ENCODE results near the gene NANOS3. TPM values are rescaled to one million over a fixed set of nuclear protein-coding genes. Genes with fewer than 3 reads are reported as not detected.

The NANOS3 gene
- total RNA-seq, 2 experiments from 2014 or later: 0.56 to 1.3 TPM

DNA sequence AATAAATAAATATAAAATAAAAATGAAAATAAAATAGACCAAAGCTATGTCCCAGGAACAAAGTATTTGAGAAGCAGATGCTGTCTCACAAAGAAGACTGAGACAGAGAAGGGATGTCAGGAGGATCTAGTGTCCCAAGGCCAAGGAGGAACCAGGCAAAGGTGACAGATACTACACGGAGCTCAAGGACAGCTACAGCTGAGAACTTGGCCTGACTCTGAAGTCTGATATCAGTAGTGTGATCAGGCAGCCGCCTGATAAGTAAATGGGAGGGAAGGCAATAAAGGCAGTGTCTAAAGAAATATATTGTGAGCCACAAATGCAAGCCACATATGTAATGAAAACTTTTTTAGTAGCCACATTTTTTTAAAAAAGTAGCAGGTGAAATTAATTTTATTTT lies 20.4 kb upstream of the NANOS3 start:
- H3K4me3 Mint-ChIP-seq: no peak overlapping the region
- H3K27ac Mint-ChIP-seq: no peak overlapping the region
- DNase-seq (no peak), ATAC-seq (no peak)
- H3K4me1 Mint-ChIP-seq (ENCODE audit: low read depth): peaks cover 18% of the 10 kb centered on the region
- no peaks in the 10 kb centered on the region for H3K36me3 Mint-ChIP-seq (ENCODE audit: low read depth)
- intact Hi-C loops (cut with micrococcal nuclease): no loop called here
- H3K27me3 Mint-ChIP-seq: no peaks in the 10 kb centered on the region
- no peaks in the 10 kb centered on the region for H3K9me3 Mint-ChIP-seq
- ChIA-PET CTCF (interaction anchor here (0.9 to 1.6 kb wide), 3 partner anchors 17 to 267 kb away, joined by 3 to 4 read pairs (median 4); no protein-coding TSS in a partner anchor), POLR2A (no interaction called here)
- TF ChIP-seq, protein P1, sequence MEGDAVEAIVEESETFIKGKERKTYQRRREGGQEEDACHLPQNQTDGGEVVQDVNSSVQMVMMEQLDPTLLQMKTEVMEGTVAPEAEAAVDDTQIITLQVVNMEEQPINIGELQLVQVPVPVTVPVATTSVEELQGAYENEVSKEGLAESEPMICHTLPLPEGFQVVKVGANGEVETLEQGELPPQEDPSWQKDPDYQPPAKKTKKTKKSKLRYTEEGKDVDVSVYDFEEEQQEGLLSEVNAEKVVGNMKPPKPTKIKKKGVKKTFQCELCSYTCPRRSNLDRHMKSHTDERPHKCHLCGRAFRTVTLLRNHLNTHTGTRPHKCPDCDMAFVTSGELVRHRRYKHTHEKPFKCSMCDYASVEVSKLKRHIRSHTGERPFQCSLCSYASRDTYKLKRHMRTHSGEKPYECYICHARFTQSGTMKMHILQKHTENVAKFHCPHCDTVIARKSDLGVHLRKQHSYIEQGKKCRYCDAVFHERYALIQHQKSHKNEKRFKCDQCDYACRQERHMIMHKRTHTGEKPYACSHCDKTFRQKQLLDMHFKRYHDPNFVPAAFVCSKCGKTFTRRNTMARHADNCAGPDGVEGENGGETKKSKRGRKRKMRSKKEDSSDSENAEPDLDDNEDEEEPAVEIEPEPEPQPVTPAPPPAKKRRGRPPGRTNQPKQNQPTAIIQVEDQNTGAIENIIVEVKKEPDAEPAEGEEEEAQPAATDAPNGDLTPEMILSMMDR (IDR thresholded peaks at IDR 0.05): no peak

DNA sequence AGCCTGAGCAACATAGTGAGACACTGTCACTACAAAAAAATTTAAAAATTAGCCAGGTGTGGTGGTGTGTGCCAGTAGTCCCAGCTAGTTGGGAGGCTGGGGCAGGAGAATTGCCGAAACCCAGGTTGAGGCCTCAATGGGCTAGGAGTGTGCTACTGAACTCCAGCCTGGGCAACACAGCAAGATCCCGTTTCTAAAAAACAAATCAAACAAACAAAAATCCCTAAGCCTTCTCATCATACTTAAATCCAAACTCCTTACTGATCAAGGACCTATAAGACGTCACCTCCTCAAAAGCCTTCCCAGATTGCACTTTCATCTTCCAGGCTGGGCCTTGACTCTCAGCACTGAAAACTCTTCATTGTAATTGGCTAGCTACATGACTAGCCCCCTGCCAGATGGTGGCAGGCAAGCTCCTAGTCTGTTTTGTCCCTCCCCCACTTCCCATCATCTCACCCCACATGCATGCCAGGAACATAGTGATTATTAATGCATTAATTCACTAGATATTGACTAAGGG lies 17.5 kb upstream of the NANOS3 start:
- intact Hi-C loops (cut with micrococcal nuclease): no loop called here

DNA sequence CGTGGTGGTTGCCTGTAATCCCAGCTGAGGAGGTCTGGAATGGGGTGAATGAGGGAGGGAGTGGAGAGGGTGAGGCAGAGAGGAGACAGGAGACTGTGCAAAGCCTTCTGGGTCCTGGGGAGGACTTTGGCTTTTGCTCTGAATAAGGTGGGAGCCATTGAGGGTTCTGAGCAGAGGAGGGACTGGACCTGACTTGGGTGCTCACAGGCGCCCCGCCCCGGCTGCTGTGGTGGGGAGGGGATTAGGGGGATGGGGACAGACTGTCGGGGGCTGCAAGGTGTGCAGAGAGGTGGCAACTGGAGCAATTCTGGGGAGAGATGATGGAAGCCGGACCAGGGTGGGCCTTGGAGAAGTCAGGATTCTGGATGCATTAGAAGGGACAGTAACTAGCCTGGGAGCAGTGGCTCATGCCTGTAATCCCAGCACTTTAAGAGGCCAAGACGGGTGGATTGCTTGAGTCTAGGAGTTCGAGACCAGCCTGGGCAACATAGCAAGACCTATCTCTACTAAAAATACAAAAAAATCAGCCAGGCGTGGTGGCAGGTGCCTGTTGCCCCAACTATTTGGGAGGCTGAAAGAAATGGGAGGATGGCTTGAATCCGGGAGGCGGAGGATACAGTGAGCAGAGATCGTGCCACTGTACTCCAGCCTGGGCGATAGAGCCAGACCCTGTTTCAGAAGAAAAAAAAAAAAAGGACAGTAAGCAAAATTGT lies 16.1 kb upstream of the NANOS3 start:
- DNase-seq: no peak
- Mint-ChIP-seq H3K27ac (peak overlapping the region; percentile 99), H3K4me3 (peak overlapping the region; percentile 90), H3K9me3 (no peaks in the 10 kb centered on the region), H3K36me3 (ENCODE audit: low read depth) (no peaks in the 10 kb centered on the region), H3K27me3 (peaks cover 13% of the 10 kb centered on the region), H3K4me1 (ENCODE audit: low read depth) (peaks cover 36% of the 10 kb centered on the region)
- ChIA-PET POLR2A (interaction anchor here (0.8 to 6.1 kb wide), 8 partner anchors 8 to 144 kb away, joined by 3 to 58 read pairs (median 3); no protein-coding TSS in a partner anchor), CTCF (interaction anchor here (1.1 to 5.7 kb wide), 14 partner anchors 8 to 325 kb away, joined by 3 to 160 read pairs (median 12); partner anchors contain the start of genes C19orf53 and ZSWIM4)
- TF ChIP-seq, protein P1 (IDR thresholded peaks at IDR 0.05): no peak
- intact Hi-C loops (cut with micrococcal nuclease): loop anchor here (10.0 kb wide), 1 partner anchor 266 kb away; no protein-coding TSS in a partner anchor
- no peak for ATAC-seq

More for the DNA sequence above, 17.5 kb upstream of the NANOS3 start:
- ChIA-PET POLR2A (interaction anchor here (6.1 kb wide), 1 partner anchor 11 kb away, joined by 58 read pairs; no protein-coding TSS in a partner anchor), CTCF (interaction anchor here (0.7 to 5.7 kb wide), 3 partner anchors 24 to 75 kb away, joined by 4 to 58 read pairs (median 56); partner anchors contain the start of gene ZSWIM4)
- Mint-ChIP-seq H3K9me3 (no peaks in the 10 kb centered on the region), H3K4me3 (no peak overlapping the region), H3K4me1 (ENCODE audit: low read depth) (peaks cover 32% of the 10 kb centered on the region), H3K27me3 (peaks cover 9% of the 10 kb centered on the region), H3K36me3 (ENCODE audit: low read depth) (no peaks in the 10 kb centered on the region), H3K27ac (peak overlapping the region; percentile 26)
- no peak for DNase-seq
- TF ChIP-seq, protein P1 (IDR thresholded peaks at IDR 0.05): no peak
- no peak for ATAC-seq

DNA sequence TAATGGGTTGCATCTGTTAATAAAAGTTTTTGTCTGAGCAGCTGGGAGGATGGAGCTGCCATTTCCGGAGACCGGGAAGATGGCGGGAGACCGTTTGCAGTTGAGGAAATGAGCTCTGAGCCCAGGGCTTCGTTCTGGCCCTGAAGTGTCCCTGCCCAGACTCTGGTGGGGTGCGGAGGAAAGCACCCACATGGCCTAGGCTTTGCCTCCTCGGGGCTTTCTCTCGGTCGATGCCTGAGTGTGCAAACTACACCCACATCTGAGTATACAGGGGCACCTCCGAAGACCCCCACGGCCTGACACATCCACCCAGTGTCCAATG lies 15.6 kb upstream of the NANOS3 start:
- peaks cover 17% of the 10 kb centered on the region for H3K27me3 Mint-ChIP-seq
- H3K9me3 Mint-ChIP-seq: no peaks in the 10 kb centered on the region
- H3K27ac Mint-ChIP-seq: peak overlapping the region; percentile 99
- TF ChIP-seq, protein P1 (IDR thresholded peaks at IDR 0.05): no peak
- ATAC-seq (peak; percentile 52), DNase-seq (peak; percentile 69)
- intact Hi-C loops (cut with micrococcal nuclease): loop anchor here (10.0 kb wide), 1 partner anchor 267 kb away; no protein-coding TSS in a partner anchor
- no peaks in the 10 kb centered on the region for H3K36me3 Mint-ChIP-seq (ENCODE audit: low read depth)
- peak overlapping the region; percentile 90 for H3K4me3 Mint-ChIP-seq
- peaks cover 39% of the 10 kb centered on the region for H3K4me1 Mint-ChIP-seq (ENCODE audit: low read depth)
- POLR2A ChIA-PET: interaction anchor here (0.8 to 6.1 kb wide), 8 partner anchors 8 to 144 kb away, joined by 3 to 58 read pairs (median 3); no protein-coding TSS in a partner anchor
- CTCF ChIA-PET: interaction anchor here (1.1 to 5.7 kb wide), 14 partner anchors 8 to 324 kb away, joined by 3 to 160 read pairs (median 12); partner anchors contain the start of genes C19orf53 and ZSWIM4
